T follicular helper cell (primary cell): ENCODE data around the gene TINAG.

Experiments
- DNase-seq: peaks from one replicate; pipeline ENCODE4 v3.0.0-alpha.2; 2020; ENCODE audit warnings: low read depth

Gene TINAG

GRCh38 chr6:54428431-54428830 is 120.2 kb downstream of the TINAG start:
- DNase-seq, result no peak

GRCh38 chr6:54431466-54431865 is 123.2 kb downstream of the TINAG start:
- no peak for DNase-seq
